Astrocyte of the spinal cord (primary cell): ENCODE results near the gene STRA6.
A peak's percentile ranks its signal among the peaks of the same experiment; 100 is the strongest.

Source experiments
- DNase-seq: peaks from one replicate; pipeline ENCODE4 v3.0.0; 2011; ENCODE audit warnings: low read depth, low spot score
- H3K4me3 ChIP-seq: 2 replicates; pipeline ENCODE4 v1.5.1; 2011; ENCODE audit warnings: low read depth, mild to moderate bottlenecking, low read length, moderate library complexity
- in situ Hi-C: cut with HindIII; loops from 2 replicates; pipeline ENCODE4 v1.10.0; 2017; ENCODE audit warnings: low sequenced_read_pairs
- TF ChIP-seq, protein P1 (sequence below): IDR thresholded peaks from 2 replicates; pipeline ENCODE4 v1.5.1; 2012; ENCODE audit warnings: low read depth, mild to moderate bottlenecking, low read length, inconsistent platforms

STRA6 gene

DNA sequence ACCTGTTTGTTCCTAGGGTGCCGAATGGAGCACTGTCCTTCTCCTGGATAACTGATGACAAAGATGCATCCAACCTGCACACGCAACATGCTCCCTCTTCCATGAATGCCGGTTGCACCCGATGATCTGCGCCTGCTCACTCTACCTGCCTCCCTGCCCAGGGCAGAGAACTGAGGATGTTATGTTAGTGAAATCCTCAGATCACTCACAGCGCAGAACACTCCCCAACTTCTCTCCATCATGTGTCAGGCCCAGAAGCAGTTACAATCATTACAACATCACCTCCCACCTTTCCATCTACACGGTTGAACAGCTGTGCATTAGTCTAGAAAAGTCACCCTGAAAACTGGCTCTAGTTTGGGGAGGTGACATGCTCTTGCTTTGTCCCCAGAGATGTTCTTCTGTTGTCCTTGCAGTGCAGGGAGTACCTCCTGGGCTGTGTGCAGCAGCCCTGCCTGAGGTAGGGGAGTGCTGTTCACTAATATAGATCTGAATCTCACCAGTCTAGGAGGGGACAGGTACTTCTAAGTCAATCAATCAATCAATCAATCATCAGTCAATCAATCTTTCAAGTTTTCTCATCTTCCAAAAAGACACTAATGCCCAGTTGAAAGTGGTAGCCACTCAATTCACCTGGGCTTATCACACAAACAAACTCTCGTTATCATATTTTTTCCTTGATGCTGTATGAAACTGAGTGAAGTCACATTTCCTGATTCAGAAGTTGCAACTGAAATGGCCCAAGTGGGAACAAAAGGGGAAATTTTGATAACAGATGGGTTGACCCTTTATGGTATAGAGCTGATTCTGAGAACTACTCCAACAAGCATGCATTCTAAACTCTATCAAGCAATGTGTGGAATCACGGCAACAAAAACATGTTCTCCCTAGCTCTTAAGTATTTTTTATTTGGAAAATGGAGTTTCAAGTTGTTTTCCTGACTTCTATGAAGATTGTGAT lies 44.4 kb downstream of the STRA6 start:
- no peak for DNase-seq
- in situ Hi-C loops = no loop called here
- no peak overlapping the region for H3K4me3 ChIP-seq
- TF ChIP-seq, protein P1, sequence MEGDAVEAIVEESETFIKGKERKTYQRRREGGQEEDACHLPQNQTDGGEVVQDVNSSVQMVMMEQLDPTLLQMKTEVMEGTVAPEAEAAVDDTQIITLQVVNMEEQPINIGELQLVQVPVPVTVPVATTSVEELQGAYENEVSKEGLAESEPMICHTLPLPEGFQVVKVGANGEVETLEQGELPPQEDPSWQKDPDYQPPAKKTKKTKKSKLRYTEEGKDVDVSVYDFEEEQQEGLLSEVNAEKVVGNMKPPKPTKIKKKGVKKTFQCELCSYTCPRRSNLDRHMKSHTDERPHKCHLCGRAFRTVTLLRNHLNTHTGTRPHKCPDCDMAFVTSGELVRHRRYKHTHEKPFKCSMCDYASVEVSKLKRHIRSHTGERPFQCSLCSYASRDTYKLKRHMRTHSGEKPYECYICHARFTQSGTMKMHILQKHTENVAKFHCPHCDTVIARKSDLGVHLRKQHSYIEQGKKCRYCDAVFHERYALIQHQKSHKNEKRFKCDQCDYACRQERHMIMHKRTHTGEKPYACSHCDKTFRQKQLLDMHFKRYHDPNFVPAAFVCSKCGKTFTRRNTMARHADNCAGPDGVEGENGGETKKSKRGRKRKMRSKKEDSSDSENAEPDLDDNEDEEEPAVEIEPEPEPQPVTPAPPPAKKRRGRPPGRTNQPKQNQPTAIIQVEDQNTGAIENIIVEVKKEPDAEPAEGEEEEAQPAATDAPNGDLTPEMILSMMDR = no peak

DNA sequence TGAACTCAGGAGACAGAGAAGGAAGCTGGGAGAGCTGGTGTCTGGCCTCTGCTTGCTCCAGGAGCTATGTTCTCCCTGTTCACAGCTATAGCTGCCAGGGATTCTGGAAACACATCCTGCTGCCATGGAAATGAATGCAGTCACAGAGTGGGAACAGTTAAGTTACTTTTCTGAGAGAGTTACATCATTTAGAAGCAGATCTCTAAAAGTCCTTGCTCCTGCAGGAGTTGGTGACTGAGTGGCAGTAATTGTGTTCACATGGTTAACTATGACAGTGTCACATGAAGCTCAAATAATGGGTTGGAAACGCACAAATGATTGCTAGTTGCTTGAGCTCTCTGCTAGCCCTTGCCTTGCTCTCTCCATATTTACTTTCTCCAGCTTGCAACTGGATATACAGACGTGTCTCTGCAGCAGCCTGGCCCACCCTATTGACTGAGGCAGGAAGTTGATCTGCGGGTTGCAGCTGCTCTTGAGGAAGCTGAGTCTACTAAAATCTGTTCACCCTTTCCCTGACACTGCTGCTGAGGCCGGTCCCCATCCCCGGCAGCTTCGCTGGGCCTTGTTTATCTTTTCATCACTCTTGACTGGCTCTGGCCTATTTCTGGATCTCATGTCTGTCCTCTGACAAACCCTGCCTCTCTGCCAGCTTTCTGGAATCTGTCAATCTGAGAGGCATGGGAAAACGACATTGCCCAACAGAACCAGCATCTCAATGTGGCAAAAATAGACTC lies 45.7 kb downstream of the STRA6 start:
- in situ Hi-C loops = no loop called here
- H3K4me3 ChIP-seq = no peak overlapping the region
- TF ChIP-seq, protein P1 = no peak
- DNase-seq = peak; percentile 41

DNA sequence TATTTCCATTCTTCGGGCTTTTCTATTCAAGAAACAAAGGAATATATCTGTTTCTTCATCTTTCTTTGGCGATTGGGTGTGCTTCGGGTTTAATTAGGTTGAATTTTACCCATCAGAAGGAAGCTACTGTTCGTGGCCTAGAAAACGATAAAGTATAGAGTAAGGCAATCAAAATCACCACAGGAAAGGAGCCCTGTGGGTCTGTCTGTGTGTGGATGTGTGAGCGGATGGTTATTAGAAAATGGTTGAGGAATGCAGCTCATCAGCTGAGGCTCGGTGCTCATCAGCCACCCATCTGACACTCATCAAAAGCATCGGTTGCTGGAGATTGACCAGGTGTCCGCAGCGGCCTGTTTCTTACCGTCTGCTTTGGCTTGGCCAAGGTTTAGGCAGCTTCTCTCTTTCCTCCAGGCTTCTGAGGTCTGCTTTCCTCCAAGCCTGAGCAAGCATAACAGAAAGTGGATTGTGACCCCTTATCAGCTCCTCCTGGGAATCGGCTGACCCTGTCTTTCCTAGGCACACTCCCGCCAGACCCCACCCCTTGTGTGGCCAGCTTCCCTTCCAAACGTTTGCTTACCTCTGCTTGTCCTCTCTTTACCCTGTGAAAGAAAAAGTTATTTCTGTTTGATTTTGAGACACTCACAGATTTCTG lies 46.7 kb downstream of the STRA6 start:
- no peak for DNase-seq
- in situ Hi-C loops = no loop called here

DNA sequence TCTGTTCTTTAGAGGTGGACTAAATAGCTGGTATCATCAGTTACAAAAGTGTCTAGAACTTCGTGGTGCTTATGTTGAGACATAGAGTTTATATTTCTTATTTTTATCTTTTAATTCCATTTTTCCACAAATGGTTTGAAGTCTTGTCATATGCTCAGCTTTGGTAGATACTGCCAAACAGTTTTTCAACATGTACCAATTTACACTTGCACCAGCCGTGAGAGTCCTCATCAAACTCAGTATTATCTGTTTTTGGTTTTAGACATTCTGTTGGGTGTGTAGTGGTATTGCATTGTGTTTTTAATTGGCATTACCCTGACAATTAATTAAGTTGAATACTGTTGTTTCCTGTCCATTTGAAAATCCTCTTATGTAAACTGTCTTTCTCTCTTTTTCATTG lies 55.5 kb downstream of the STRA6 start:
- no peak for DNase-seq
- TF ChIP-seq, protein P1 = no peak
- in situ Hi-C loops = no loop called here

More for the DNA sequence above, 46.7 kb downstream of the STRA6 start:
- TF ChIP-seq, protein P1 = no peak
- H3K4me3 ChIP-seq = no peak overlapping the region

DNA sequence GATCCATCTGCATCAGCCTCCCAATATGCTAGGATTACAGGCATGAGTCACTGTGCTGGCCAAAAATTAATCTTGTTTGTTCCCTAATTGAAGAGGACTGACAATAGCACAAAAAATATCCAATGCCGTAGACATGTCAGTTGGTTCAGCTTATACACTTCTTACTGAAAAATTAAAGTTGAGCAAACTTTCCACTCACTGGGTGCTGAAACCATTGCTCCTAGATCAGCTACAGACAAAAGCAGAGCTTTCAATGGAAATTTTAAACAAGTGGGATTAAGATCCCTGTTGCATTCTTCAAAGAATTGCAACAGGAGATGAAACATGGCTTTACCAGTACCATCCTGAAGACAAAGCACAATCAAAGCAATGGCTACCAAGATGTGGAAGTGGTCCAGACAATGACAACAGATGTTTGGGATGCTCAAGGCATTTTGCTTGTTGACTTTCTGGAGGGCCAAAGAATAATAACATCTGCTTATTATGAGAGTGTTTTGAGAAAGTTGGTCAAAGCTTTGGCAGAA lies 56.2 kb downstream of the STRA6 start:
- in situ Hi-C loops = no loop called here
- TF ChIP-seq, protein P1 = no peak
- no peak for DNase-seq
- no peak overlapping the region for H3K4me3 ChIP-seq

More for the DNA sequence above, 55.5 kb downstream of the STRA6 start:
- H3K4me3 ChIP-seq = no peak overlapping the region

DNA sequence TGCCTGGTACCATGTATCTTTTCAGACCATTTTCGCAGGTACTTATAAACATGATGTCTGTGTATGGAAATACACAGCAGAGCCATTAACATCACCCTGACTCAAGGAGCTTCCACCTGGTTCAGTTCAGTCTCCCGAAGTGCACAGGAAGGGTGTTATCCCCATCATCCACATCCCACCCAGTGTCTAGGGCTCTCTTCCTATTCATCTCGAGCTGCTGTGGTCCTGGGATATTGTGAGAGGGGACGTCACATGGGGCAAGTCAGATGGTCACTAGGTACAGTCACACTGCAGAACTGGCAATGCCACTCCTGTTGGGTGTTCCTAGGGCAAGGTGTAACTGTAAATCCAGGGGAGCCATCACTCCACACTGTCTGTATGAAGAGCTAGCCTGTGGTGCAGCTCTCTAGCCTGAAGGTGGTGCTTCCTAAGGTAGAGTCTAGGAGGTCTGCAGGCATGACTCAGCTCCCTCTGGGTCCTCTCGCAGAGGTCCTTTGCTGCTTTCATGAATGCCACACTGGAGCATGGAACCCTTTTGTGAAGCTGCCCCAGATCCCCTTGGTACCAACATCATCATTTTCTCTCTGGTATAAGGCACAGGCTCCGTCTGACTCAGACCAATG lies 58.3 kb downstream of the STRA6 start:
- no peak for DNase-seq
- TF ChIP-seq, protein P1 = no peak
- in situ Hi-C loops = no loop called here
- H3K4me3 ChIP-seq = no peak overlapping the region
